Calu3 (cell line): ENCODE measurements around the gene CORO1C. TPM values are rescaled to one million over a fixed set of nuclear protein-coding genes. Genes with fewer than 3 reads are reported as not detected.

ENCODE experiments used
- BruUV-seq: library from RNA; stranded (reverse); fragments of 400-500 nt; replicated peaks from 2 replicates; lab custom pipeline; 2021; lab: Mats Ljungman, UMichigan
- CTCF ChIA-PET: fragments of 300-600 bp; sonication (Branson Sonifier 250); formaldehyde crosslinking; loops from one replicate; lab custom pipeline; 2022; ENCODE audit warnings: antibody characterized with exemption; lab: Charles Lee
- DNase-seq: peaks from one replicate; pipeline ENCODE4 v3.0.0; 2022
- H3K27ac Mint-ChIP-seq: one replicate; pipeline ENCODE4 v1.8.0; 2022; ENCODE audit warnings: mixed read lengths; ENCODE audit not compliant: unreplicated experiment
- H3K27me3 Mint-ChIP-seq: one replicate; pipeline ENCODE4 v1.8.0; 2022; ENCODE audit warnings: mixed read lengths; ENCODE audit not compliant: unreplicated experiment
- H3K36me3 Mint-ChIP-seq: one replicate; pipeline ENCODE4 v1.8.0; 2022; ENCODE audit warnings: mild to moderate bottlenecking, moderate library complexity, mixed read lengths; ENCODE audit not compliant: insufficient read depth, unreplicated experiment
- H3K4me1 Mint-ChIP-seq: one replicate; pipeline ENCODE4 v1.8.0; 2022; ENCODE audit warnings: mild to moderate bottlenecking, low read depth, mixed read lengths; ENCODE audit not compliant: unreplicated experiment
- H3K4me3 Mint-ChIP-seq: one replicate; pipeline ENCODE4 v1.8.0; 2022; ENCODE audit warnings: mild to moderate bottlenecking, low read depth, moderate library complexity, mixed read lengths; ENCODE audit not compliant: unreplicated experiment
- H3K9me3 Mint-ChIP-seq: one replicate; pipeline ENCODE4 v1.8.0; 2022; ENCODE audit warnings: low read depth, mixed read lengths; ENCODE audit not compliant: unreplicated experiment
- intact Hi-C: fragments of 100-400 bp; cut with micrococcal nuclease; formaldehyde crosslinking; loops from one replicate; pipeline ENCODE4 v1.10.0; 2022; ENCODE audit not compliant: unreplicated experiment
- total RNA-seq: library from RNA; stranded (reverse); gene quantifications from 2 replicates; pipeline ENCODE4 v1.2.3, GENCODE V29; 2022
- TF ChIP-seq, protein P1 (sequence below): fragments of 200-600 bp; IDR thresholded peaks from one replicate; pipeline ENCODE4 v1.8.0; 2022; ENCODE audit warnings: antibody characterized with exemption; ENCODE audit not compliant: unreplicated experiment

CORO1C gene
- total RNA-seq, 1 experiment from 2014 or later, result 252 TPM

DNA sequence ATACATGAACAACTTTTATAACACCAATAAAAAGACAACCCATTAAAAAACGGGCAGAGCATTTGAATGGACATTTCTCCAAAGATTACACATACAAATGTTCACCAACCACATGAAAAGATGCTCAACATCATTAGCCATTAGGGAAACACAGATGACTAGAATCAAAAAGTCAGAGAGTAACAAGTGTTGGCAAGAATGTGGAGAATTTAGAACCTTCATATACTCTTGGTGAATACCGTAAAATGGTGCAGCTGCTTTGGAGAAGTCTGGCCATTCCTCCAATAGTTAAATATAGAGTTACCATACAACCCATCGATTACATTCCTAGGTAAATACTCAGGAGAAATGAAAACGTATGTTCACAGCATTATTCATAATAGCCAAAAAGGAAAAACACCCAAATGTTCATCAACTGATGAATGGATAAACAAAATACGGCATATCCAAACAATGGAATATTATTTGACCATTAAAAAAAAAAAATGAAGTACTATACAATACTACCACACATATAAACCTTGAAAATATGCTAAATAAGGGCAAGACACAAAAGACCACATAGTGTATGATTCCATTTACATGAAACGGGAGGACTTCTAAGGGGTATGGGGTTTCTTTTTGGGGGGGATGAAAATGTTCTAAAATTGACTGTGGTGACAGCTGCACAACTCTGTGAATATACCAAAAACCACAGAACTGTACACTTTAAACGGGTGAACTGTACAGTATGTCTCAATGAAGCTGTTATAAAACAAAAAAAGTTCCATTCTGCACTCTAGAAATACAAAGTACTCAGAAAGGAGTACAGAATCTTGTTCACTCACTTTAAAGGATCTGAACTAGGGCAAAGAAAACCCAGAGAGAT is 3.2 kb downstream of the CORO1C start:
- peaks cover 50% of the 10 kb centered on the region for H3K4me1 Mint-ChIP-seq
- CTCF ChIA-PET, result interaction anchor here (0.6 to 0.8 kb wide), 2 partner anchors 34 to 37 kb away, joined by 3 to 4 read pairs; no protein-coding TSS in a partner anchor
- no peaks in the 10 kb centered on the region for H3K9me3 Mint-ChIP-seq
- H3K27ac Mint-ChIP-seq, result peak overlapping the region; percentile 97
- DNase-seq, result no peak
- no TSS peak for BruUV-seq
- intact Hi-C loops, result loop anchor here (2.0 kb wide), 1 partner anchor 63 kb away; no protein-coding TSS in a partner anchor
- peak overlapping the region; percentile 81 for H3K4me3 Mint-ChIP-seq
- TF ChIP-seq, protein P1, sequence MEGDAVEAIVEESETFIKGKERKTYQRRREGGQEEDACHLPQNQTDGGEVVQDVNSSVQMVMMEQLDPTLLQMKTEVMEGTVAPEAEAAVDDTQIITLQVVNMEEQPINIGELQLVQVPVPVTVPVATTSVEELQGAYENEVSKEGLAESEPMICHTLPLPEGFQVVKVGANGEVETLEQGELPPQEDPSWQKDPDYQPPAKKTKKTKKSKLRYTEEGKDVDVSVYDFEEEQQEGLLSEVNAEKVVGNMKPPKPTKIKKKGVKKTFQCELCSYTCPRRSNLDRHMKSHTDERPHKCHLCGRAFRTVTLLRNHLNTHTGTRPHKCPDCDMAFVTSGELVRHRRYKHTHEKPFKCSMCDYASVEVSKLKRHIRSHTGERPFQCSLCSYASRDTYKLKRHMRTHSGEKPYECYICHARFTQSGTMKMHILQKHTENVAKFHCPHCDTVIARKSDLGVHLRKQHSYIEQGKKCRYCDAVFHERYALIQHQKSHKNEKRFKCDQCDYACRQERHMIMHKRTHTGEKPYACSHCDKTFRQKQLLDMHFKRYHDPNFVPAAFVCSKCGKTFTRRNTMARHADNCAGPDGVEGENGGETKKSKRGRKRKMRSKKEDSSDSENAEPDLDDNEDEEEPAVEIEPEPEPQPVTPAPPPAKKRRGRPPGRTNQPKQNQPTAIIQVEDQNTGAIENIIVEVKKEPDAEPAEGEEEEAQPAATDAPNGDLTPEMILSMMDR, result no peak
- H3K27me3 Mint-ChIP-seq, result no peaks in the 10 kb centered on the region
- peaks cover 75% of the 10 kb centered on the region for H3K36me3 Mint-ChIP-seq

DNA sequence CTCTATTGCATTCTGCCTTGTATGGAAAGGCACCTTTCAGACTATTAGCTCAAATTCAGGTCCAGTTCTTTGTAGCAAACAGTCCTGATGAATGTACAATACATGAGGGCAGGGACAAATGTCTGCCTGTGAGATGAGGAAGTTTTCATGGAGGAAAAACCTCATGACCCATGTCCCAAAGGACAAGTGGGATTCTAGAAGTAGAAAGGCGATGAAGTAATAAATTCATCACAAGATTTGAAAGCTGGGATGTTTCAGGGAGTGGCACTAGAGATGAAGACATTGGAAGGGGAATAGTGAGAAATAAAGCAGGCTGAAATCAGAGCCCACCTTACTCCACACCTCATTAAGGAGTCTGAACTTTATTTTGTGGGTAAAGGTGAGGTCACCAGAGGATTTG is 4.2 kb downstream of the CORO1C start:
- BruUV-seq, result no TSS peak
- H3K9me3 Mint-ChIP-seq, result no peaks in the 10 kb centered on the region
- TF ChIP-seq, protein P1, result no peak
- H3K36me3 Mint-ChIP-seq, result peaks cover 76% of the 10 kb centered on the region
- H3K27me3 Mint-ChIP-seq, result no peaks in the 10 kb centered on the region
- CTCF ChIA-PET, result no interaction called here
- intact Hi-C loops, result no loop called here
- peak overlapping the region; percentile 37 for H3K27ac Mint-ChIP-seq
- DNase-seq, result no peak
- peak overlapping the region; percentile 81 for H3K4me3 Mint-ChIP-seq
- peaks cover 60% of the 10 kb centered on the region for H3K4me1 Mint-ChIP-seq

DNA sequence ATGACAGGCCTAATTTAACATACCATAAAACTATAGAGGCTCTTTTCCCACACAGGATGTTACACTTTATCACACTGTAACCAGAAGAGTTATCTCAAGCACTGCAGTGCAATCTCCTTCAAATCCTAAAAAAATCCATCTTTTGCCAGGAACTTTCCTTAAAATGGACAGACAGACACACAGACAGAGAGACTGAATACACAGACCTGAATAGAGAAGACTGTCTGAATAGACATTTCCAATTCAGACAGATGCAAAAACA is 6.5 kb downstream of the CORO1C start:
- DNase-seq, result no peak
- no TSS peak for BruUV-seq
- Mint-ChIP-seq H3K36me3 (peaks cover 58% of the 10 kb centered on the region), H3K27ac (peak overlapping the region; percentile 96), H3K9me3 (no peaks in the 10 kb centered on the region), H3K27me3 (no peaks in the 10 kb centered on the region), H3K4me1 (peaks cover 76% of the 10 kb centered on the region), H3K4me3 (peak overlapping the region; percentile 57)
- TF ChIP-seq, protein P1, result no peak
- CTCF ChIA-PET, result interaction anchor here (2.0 kb wide), 1 partner anchor 79 kb away, joined by 6 read pairs; no protein-coding TSS in a partner anchor
- intact Hi-C loops, result loop anchor here (5.0 kb wide), 2 partner anchors 43 to 163 kb away; partner anchors contain the start of genes ISCU and SART3

DNA sequence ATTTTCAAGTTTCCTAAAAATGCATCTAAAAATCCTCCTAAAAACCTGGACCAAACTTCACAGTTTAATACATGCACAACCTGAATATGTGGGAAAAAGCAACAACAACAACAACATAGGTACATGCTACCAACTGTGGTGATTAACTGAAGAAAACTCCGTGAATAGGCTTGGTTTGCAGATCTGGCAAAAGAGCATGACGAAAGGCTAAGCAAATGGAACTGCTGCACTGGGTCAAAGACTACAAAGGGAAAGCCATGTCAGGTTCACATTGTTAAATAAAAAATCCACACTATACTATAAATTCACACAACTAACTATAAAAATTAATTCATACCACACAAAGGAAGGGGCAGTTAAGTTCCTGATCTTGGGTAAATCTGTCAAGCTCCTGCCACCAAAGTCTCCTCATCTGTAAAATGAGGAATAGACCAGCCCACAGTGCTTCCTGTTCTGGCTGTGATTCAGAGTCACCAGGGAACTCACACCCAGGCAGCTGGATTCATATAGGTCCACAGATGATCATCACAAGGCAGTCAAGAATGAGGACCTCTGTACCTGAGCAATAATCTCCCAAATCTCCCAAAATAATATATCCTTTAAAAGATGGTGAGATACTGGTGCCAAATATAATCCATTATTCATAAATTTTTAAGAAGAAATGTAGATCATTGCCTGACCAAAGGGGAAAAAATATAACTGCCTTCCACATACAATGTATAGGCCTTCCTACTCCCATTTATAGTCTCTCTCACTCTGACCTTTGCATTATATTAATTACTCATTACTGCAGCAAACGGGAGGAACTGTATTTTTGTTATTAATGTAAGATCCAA is 7.0 kb downstream of the CORO1C start:
- TF ChIP-seq, protein P1, result no peak
- Mint-ChIP-seq H3K4me3 (peak overlapping the region; percentile 57), H3K9me3 (no peaks in the 10 kb centered on the region), H3K36me3 (peaks cover 52% of the 10 kb centered on the region), H3K4me1 (peaks cover 81% of the 10 kb centered on the region), H3K27me3 (no peaks in the 10 kb centered on the region), H3K27ac (peak overlapping the region; percentile 96)
- CTCF ChIA-PET, result interaction anchor here (2.0 kb wide), 1 partner anchor 79 kb away, joined by 6 read pairs; no protein-coding TSS in a partner anchor
- intact Hi-C loops, result loop anchor here (5.0 kb wide), 2 partner anchors 42 to 162 kb away; partner anchors contain the start of genes ISCU and SART3
- TSS peak; percentile 63 for BruUV-seq
- DNase-seq, result no peak
